Neural cell (in vitro differentiated cells): ENCODE results near the gene VAV3. TPM values are rescaled to one million over a fixed set of nuclear protein-coding genes. Genes with fewer than 3 reads are reported as not detected.

ENCODE experiments used
- H2AFZ ChIP-seq: fragments of 200-600, 300-800 bp; sonication (generic), shearing (Covaris generic); 2 replicates; pipeline ENCODE4 v1.6.0; 2014; ENCODE audit warnings: low read depth, mild to moderate bottlenecking, antibody characterized with exemption, low read length, moderate library complexity
- H3F3A ChIP-seq: fragments of 200-600 bp; shearing (Covaris generic); 2 replicates; pipeline ENCODE4 v1.6.1; 2016; ENCODE audit warnings: mild to moderate bottlenecking, moderate library complexity, mixed read lengths, antibody characterized with exemption, low read length; ENCODE audit not compliant: insufficient read depth, poor library complexity, severe bottlenecking
- H3K27ac ChIP-seq: fragments of 200-600, 300-800 bp; sonication (generic), shearing (Covaris generic); 2 replicates; pipeline ENCODE4 v1.5.1; 2014; ENCODE audit warnings: mild to moderate bottlenecking, low read length, moderate library complexity
- H3K27me3 ChIP-seq: fragments of 300-800, 200-600 bp; sonication (generic), shearing (Covaris generic); 2 replicates; pipeline ENCODE4 v1.6.0; 2014; ENCODE audit warnings: mild to moderate bottlenecking, low read depth, low read length, moderate library complexity; ENCODE audit not compliant: insufficient read depth
- H3K36me3 ChIP-seq: fragments of 300-800, 200-600 bp; sonication (generic), shearing (Covaris generic); 2 replicates; pipeline ENCODE4 v1.5.1; 2014; ENCODE audit warnings: mild to moderate bottlenecking, antibody characterized with exemption, low read length, moderate library complexity; ENCODE audit not compliant: insufficient read depth
- H3K4me2 ChIP-seq: fragments of 300-800, 200-600 bp; sonication (generic), shearing (Covaris generic); 2 replicates; pipeline ENCODE4 v1.6.0; 2014; ENCODE audit warnings: mild to moderate bottlenecking, low read length
- H3K4me3 ChIP-seq: fragments of 300-800, 200-600 bp; sonication (generic), shearing (Covaris generic); 2 replicates; pipeline ENCODE4 v1.5.1; 2014; ENCODE audit warnings: mild to moderate bottlenecking, low read length, moderate library complexity
- H3K79me2 ChIP-seq: fragments of 200-600 bp; shearing (Covaris generic); replicated peaks from 2 replicates; pipeline ENCODE4 v1.6.0; 2014; ENCODE audit warnings: mild to moderate bottlenecking, low read length, moderate library complexity; ENCODE audit not compliant: insufficient read depth
- H3K9ac ChIP-seq: fragments of 300-800, 200-600 bp; sonication (generic), shearing (Covaris generic); 2 replicates; pipeline ENCODE4 v1.6.1; 2016; ENCODE audit warnings: mild to moderate bottlenecking, low read length, mixed read lengths
- H3K9me2 ChIP-seq: fragments of 200-600 bp; shearing (Covaris generic); 2 replicates; pipeline ENCODE4 v1.6.1; 2016; ENCODE audit warnings: mild to moderate bottlenecking, low read length, mixed read lengths; ENCODE audit not compliant: insufficient read depth
- H3K9me3 ChIP-seq: fragments of 200-600, 300-800 bp; sonication (generic), shearing (Covaris generic); 2 replicates; pipeline ENCODE4 v1.6.1; 2016; ENCODE audit warnings: mild to moderate bottlenecking, mixed run types, low read length, moderate library complexity, mixed read lengths
- H4K20me1 ChIP-seq: fragments of 200-600 bp; shearing (Covaris generic); 2 replicates; pipeline ENCODE4 v1.6.1; 2016; ENCODE audit warnings: mild to moderate bottlenecking, mixed run types; ENCODE audit not compliant: insufficient read depth
- CTCF ChIP-seq: fragments of 450-650 bp; IDR thresholded peaks from 2 replicates; pipeline ENCODE4 v1.5.1; 2014; ENCODE audit warnings: antibody characterized with exemption, mild to moderate bottlenecking, moderate library complexity; ENCODE audit not compliant: poor library complexity, severe bottlenecking
- EP300 ChIP-seq: fragments of 450-650 bp; conservative IDR thresholded peaks from 2 replicates; pipeline ENCODE4 v1.6.1; 2014; ENCODE audit warnings: antibody characterized with exemption, mild to moderate bottlenecking, moderate library complexity; ENCODE audit not compliant: poor library complexity, severe bottlenecking
- EZH2 ChIP-seq: fragments of 200-600, 300-800 bp; shearing (Covaris generic), sonication (generic); IDR thresholded peaks from 2 replicates; pipeline ENCODE4 v1.6.1; 2014; ENCODE audit warnings: antibody characterized with exemption, low read length, borderline replicate concordance, mild to moderate bottlenecking; ENCODE audit not compliant: insufficient read depth, poor library complexity, severe bottlenecking
- MXI1 ChIP-seq: fragments of 450-650 bp; conservative IDR thresholded peaks from 2 replicates; pipeline ENCODE4 v1.6.1; 2014; ENCODE audit warnings: antibody characterized with exemption, mild to moderate bottlenecking; ENCODE audit not compliant: poor library complexity, severe bottlenecking
- POLR2AphosphoS5 ChIP-seq: IDR thresholded peaks from 2 replicates; pipeline ENCODE4 v1.6.1; 2012
- RAD21 ChIP-seq: fragments of 450-650 bp; conservative IDR thresholded peaks from 2 replicates; pipeline ENCODE4 v1.6.1; 2014; ENCODE audit warnings: antibody characterized with exemption, mild to moderate bottlenecking, moderate library complexity
- REST ChIP-seq: IDR thresholded peaks from 2 replicates; pipeline ENCODE4 v1.6.1; 2012; ENCODE audit warnings: borderline replicate concordance
- SMC3 ChIP-seq: fragments of 450-650 bp; conservative IDR thresholded peaks from 2 replicates; pipeline ENCODE4 v1.6.1; 2014; ENCODE audit warnings: antibody characterized with exemption, mild to moderate bottlenecking, moderate library complexity; ENCODE audit not compliant: poor library complexity
- TAF1 ChIP-seq: IDR thresholded peaks from 2 replicates; pipeline ENCODE4 v1.6.1; 2012; ENCODE audit warnings: low read depth
- polyA plus RNA-seq: library from polyadenylated mRNA; depleted of rRNA; stranded (reverse); fragments of >200 nt; gene quantifications from 2 replicates; pipeline ENCODE4 v1.2.3, GENCODE V29; 2014

The VAV3 gene
- polyA plus RNA-seq, 1 donor from 2014 or later = 7.6 TPM

- no peaks in the 10 kb centered on the region for H3K9me2 ChIP-seq
- H2AFZ ChIP-seq = no peak overlapping the region
- H3K27ac ChIP-seq = no peak overlapping the region
- no peaks in the 10 kb centered on the region for H3K27me3 ChIP-seq
- H3F3A ChIP-seq = no peaks in the 10 kb centered on the region
- H3K36me3 ChIP-seq = no peaks in the 10 kb centered on the region
- no peaks in the 10 kb centered on the region for H3K79me2 ChIP-seq
- H3K9ac ChIP-seq = no peak overlapping the region
- no peak overlapping the region for H3K4me2 ChIP-seq
- H3K9me3 ChIP-seq = no peaks in the 10 kb centered on the region
- no peaks in the 10 kb centered on the region for H4K20me1 ChIP-seq
- TF ChIP-seq SMC3 (no peak), EP300 (no peak), EZH2 (no peak), CTCF (no peak), MXI1 (no peak), RAD21 (no peak), REST (no peak), POLR2AphosphoS5 (no peak), TAF1 (no peak)
- H3K4me3 ChIP-seq = no peak overlapping the region
These were observed 35.7 kb upstream of the VAV3 start for GRCh38 chr1:108000620-108001111.

- H3K9me2 ChIP-seq = no peaks in the 10 kb centered on the region
- H3F3A ChIP-seq = no peaks in the 10 kb centered on the region
- H3K27me3 ChIP-seq = no peaks in the 10 kb centered on the region
- TF ChIP-seq RAD21 = no peak
- H4K20me1 ChIP-seq = no peaks in the 10 kb centered on the region
- no peak overlapping the region for H3K9ac ChIP-seq
- H3K4me2 ChIP-seq = no peak overlapping the region
- no peak overlapping the region for H3K4me3 ChIP-seq
- H3K9me3 ChIP-seq = no peaks in the 10 kb centered on the region
- H3K79me2 ChIP-seq = no peaks in the 10 kb centered on the region
- H3K27ac ChIP-seq = no peak overlapping the region
- H3K36me3 ChIP-seq = no peaks in the 10 kb centered on the region
- no peak overlapping the region for H2AFZ ChIP-seq
These were observed 35.2 kb upstream of the VAV3 start for GRCh38 chr1:108000184-108000583.

GRCh38 chr1:107997866-107998265 lies 32.9 kb upstream of the VAV3 start:
- Histone ChIP-seq H3K27me3 (no peaks in the 10 kb centered on the region), H3K27ac (no peak overlapping the region), H3F3A (no peaks in the 10 kb centered on the region), H3K9me3 (no peaks in the 10 kb centered on the region), H3K4me2 (no peak overlapping the region), H3K79me2 (no peaks in the 10 kb centered on the region), H4K20me1 (no peaks in the 10 kb centered on the region), H3K36me3 (no peaks in the 10 kb centered on the region), H3K9ac (no peak overlapping the region), H3K4me3 (no peak overlapping the region), H3K9me2 (no peaks in the 10 kb centered on the region), H2AFZ (no peak overlapping the region)
- TF ChIP-seq EZH2 (no peak), MXI1 (no peak), CTCF (no peak), EP300 (no peak), RAD21 (no peak), TAF1 (no peak), REST (no peak), POLR2AphosphoS5 (no peak), SMC3 (no peak)
